Neural progenitor cell (in vitro differentiated cells): ENCODE data around the gene ANKRD23. TPM values are rescaled to one million over a fixed set of nuclear protein-coding genes. Genes with fewer than 3 reads are reported as not detected.
"Not testable (repeated sequence)": the region's sequence is repeated elsewhere in the genome, so short reads cannot be mapped to it uniquely, and the experiment has no call there.

Experiments used
- DNase-seq: peaks from one replicate; pipeline ENCODE4 v3.0.0-alpha.2; 2016; ENCODE audit warnings: low spot score
- H2AFZ ChIP-seq: fragments of 200-600 bp; sonication (generic); replicated peaks from 2 replicates; pipeline ENCODE4 v1.6.1; 2016; ENCODE audit warnings: antibody characterized with exemption
- H3F3A ChIP-seq: fragments of 200-600 bp; sonication (generic); 2 replicates; pipeline ENCODE4 v1.6.1; 2016; ENCODE audit warnings: antibody characterized with exemption, low read depth
- H3K27ac ChIP-seq: fragments of 200-600 bp; sonication (generic); 2 replicates; pipeline ENCODE4 v1.5.1; 2016; ENCODE audit warnings: mild to moderate bottlenecking
- H3K27me3 ChIP-seq: fragments of 200-600 bp; sonication (generic); 2 replicates; pipeline ENCODE4 v1.6.1; 2016; ENCODE audit warnings: mild to moderate bottlenecking, moderate library complexity
- H3K36me3 ChIP-seq: fragments of 200-600 bp; sonication (generic); 2 replicates; pipeline ENCODE4 v1.5.1; 2016
- H3K4me1 ChIP-seq: fragments of 200-600 bp; sonication (generic); 2 replicates; pipeline ENCODE4 v1.6.1; 2016; ENCODE audit warnings: mixed run types
- H3K4me2 ChIP-seq: fragments of 200-600 bp; sonication (generic); 2 replicates; pipeline ENCODE4 v1.6.1; 2016
- H3K4me3 ChIP-seq: fragments of 200-600 bp; sonication (generic); 2 replicates; pipeline ENCODE4 v1.5.1; 2016
- H3K79me2 ChIP-seq: fragments of 200-600 bp; sonication (generic); 2 replicates; pipeline ENCODE4 v1.6.1; 2016; ENCODE audit warnings: low read depth
- H3K9ac ChIP-seq: fragments of 200-600 bp; sonication (generic); 2 replicates; pipeline ENCODE4 v1.6.1; 2016
- H3K9me3 ChIP-seq: fragments of 200-600 bp; sonication (generic); 2 replicates; pipeline ENCODE4 v1.5.1; 2016; ENCODE audit warnings: low read depth
- H4K20me1 ChIP-seq: fragments of 200-600 bp; sonication (generic); 2 replicates; pipeline ENCODE4 v1.6.1; 2016; ENCODE audit warnings: low read depth
- H3K27ac Mint-ChIP-seq: 3 replicates; pipeline ENCODE4 v1.8.0; 2021; ENCODE audit warnings: mixed read lengths
- H3K27me3 Mint-ChIP-seq: 2 replicates; pipeline ENCODE4 v1.8.0; 2022; ENCODE audit warnings: low read depth, mild to moderate bottlenecking, inconsistent platforms, moderate library complexity, mixed read lengths; ENCODE audit not compliant: insufficient read depth
- H3K36me3 Mint-ChIP-seq: 3 replicates; pipeline ENCODE4 v1.8.0; 2021; ENCODE audit warnings: mixed read lengths
- H3K4me1 Mint-ChIP-seq: 3 replicates; pipeline ENCODE4 v1.8.0; 2021; ENCODE audit warnings: mixed read lengths
- H3K4me3 Mint-ChIP-seq: 3 replicates; pipeline ENCODE4 v1.8.0; 2021; ENCODE audit warnings: mild to moderate bottlenecking, moderate library complexity, mixed read lengths
- H3K9me3 Mint-ChIP-seq: 3 replicates; pipeline ENCODE4 v1.8.0; 2020; ENCODE audit warnings: mixed read lengths
- EZH2 ChIP-seq: fragments of 200-600 bp; sonication (generic); IDR thresholded peaks from 2 replicates; pipeline ENCODE4 v1.6.1; 2017; ENCODE audit warnings: antibody characterized with exemption, mild to moderate bottlenecking, moderate library complexity
- EZH2phosphoT487 ChIP-seq: fragments of 200-600 bp; sonication (generic); IDR thresholded peaks from 2 replicates; pipeline ENCODE4 v1.6.1; 2017; ENCODE audit warnings: antibody characterized with exemption
- total RNA-seq: library from RNA; depleted of rRNA; stranded (reverse); fragments of >200 nt; gene quantifications from 2 replicates; pipeline ENCODE4 v1.2.3, GENCODE V29; 2015; ENCODE audit warnings: low replicate concordance
- TF ChIP-seq, protein P1 (sequence below): fragments of 200-600 bp; sonication (generic); IDR thresholded peaks from 2 replicates; pipeline ENCODE4 v1.5.1; 2017; ENCODE audit warnings: antibody characterized with exemption, mild to moderate bottlenecking

The ANKRD23 gene
- total RNA-seq, 1 donor from 2014 or later, result 10.8 TPM

DNA sequence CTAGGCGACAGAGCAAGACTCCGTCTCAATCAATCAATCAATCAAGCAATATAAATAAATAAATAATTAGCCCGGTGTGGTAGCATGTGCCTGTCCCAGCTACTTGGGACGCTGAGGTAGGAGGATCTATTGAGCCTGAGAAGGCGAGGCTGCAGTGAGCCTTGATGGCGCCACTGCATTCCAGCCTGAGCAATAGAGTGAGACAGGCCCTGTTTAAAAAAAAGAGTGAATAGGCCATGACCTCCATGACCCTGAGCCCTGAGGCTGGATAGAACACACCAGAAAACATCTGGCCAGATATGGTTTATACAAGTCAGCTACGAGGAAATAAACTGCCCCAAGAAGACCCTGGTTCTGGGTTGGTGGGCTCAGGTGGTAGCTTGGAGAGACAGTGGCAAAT, 46.4 kb upstream of the ANKRD23 start:
- no peaks in the 10 kb centered on the region for H3K27me3 ChIP-seq
- Mint-ChIP-seq H3K27me3 (peaks cover 11% of the 10 kb centered on the region), H3K4me3 (peak overlapping the region; percentile 30), H3K9me3 (no peaks in the 10 kb centered on the region), H3K4me1 (peaks cover 37% of the 10 kb centered on the region), H3K27ac (peak overlapping the region; percentile 25), H3K36me3 (no peaks in the 10 kb centered on the region)
- H3F3A ChIP-seq, result peaks cover 9% of the 10 kb centered on the region
- peaks cover 32% of the 10 kb centered on the region for H3K4me1 ChIP-seq
- no peaks in the 10 kb centered on the region for H4K20me1 ChIP-seq
- no peaks in the 10 kb centered on the region for H3K9me3 ChIP-seq
- H2AFZ ChIP-seq, result no peak overlapping the region
- DNase-seq, result peak; percentile 38
- H3K4me3 ChIP-seq, result no peak overlapping the region
- no peak overlapping the region for H3K4me2 ChIP-seq
- no peaks in the 10 kb centered on the region for H3K36me3 ChIP-seq
- no peak overlapping the region for H3K27ac ChIP-seq
- no peaks in the 10 kb centered on the region for H3K79me2 ChIP-seq
- TF ChIP-seq EZH2phosphoT487 (no peak), EZH2 (no peak)
- TF ChIP-seq, protein P1, sequence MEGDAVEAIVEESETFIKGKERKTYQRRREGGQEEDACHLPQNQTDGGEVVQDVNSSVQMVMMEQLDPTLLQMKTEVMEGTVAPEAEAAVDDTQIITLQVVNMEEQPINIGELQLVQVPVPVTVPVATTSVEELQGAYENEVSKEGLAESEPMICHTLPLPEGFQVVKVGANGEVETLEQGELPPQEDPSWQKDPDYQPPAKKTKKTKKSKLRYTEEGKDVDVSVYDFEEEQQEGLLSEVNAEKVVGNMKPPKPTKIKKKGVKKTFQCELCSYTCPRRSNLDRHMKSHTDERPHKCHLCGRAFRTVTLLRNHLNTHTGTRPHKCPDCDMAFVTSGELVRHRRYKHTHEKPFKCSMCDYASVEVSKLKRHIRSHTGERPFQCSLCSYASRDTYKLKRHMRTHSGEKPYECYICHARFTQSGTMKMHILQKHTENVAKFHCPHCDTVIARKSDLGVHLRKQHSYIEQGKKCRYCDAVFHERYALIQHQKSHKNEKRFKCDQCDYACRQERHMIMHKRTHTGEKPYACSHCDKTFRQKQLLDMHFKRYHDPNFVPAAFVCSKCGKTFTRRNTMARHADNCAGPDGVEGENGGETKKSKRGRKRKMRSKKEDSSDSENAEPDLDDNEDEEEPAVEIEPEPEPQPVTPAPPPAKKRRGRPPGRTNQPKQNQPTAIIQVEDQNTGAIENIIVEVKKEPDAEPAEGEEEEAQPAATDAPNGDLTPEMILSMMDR, result no peak
- H3K9ac ChIP-seq, result no peak overlapping the region

DNA sequence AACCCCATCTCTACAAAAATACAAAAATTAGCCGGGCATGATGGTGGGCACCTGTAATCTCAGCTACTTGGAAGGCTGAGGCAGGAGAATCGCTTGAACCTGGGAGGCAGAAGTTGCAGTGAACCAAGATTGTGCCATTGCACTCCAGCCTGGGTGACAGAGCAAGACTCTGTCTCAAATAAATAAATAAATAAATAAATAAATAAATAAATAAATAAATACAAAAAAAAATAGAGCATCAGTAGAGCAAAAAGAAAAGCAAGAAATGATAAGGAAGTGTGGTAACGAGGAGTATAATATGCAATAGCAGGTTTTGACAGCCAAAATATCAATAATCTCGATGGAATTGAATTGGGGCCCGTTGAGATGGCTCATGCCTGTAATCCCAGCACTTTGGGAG, 45.7 kb upstream of the ANKRD23 start:
- not testable (repeated sequence) for H3K79me2 ChIP-seq, H3K36me3 ChIP-seq, H3F3A ChIP-seq, H3K4me3 ChIP-seq, H4K20me1 ChIP-seq, H3K4me3 Mint-ChIP-seq, DNase-seq, H3K4me2 ChIP-seq, H3K36me3 Mint-ChIP-seq, H3K27ac Mint-ChIP-seq, H3K9me3 Mint-ChIP-seq, H3K9ac ChIP-seq, H2AFZ ChIP-seq, H3K9me3 ChIP-seq, H3K27ac ChIP-seq, H3K27me3 ChIP-seq
- peaks cover 11% of the 10 kb centered on the region for H3K27me3 Mint-ChIP-seq
- peaks cover 37% of the 10 kb centered on the region for H3K4me1 Mint-ChIP-seq
- H3K4me1 ChIP-seq, result peaks cover 29% of the 10 kb centered on the region

DNA sequence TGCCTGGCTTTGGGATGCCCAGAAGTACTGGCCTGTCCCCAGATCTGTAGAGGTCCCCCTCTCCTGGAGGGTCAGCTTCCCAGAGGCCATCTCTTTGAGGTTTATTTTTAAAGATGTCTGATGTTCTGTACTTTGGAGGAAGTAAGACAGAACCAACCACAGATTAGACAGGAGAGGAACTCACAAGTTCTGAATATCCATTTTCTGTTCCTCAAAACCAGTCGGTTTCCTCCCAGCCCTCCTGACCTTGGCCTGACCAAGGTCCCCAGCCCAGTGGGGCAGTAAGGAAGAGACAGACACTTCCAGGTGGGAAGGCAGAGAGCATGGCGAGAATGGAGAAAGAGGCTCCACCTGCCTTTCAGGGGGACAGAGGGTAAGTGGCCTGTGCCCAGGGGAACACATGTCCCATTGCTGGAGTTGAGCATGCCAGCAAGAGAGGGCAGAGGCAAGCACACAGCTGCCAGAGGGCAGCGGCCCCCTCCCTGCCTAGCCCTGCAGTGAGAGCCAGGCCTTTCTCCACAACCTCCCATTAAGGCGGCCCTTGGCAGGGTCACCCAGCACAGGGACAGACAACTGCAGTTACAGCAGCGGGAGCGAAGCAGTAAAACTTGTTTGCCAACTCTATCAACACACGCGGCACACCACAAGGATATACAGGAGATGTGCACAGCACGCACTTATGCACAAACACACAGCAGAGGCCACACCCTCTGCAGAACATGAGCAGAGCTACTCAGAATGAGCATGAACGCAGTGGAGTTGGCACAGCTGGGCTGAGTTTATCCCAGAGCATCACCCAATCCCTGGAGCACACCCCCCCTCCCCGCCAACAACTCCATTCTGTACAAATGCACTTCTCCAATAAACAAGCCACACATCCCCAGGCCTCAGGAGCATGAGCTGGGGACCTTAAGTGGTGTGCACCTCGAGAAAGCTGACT, 44.5 kb upstream of the ANKRD23 start:
- Histone ChIP-seq H3K79me2 (no peaks in the 10 kb centered on the region), H3K9ac (no peak overlapping the region), H3K27ac (no peak overlapping the region), H3K4me1 (peaks cover 29% of the 10 kb centered on the region), H4K20me1 (no peaks in the 10 kb centered on the region), H3K9me3 (no peaks in the 10 kb centered on the region), H3K4me2 (no peak overlapping the region), H3F3A (peaks cover 9% of the 10 kb centered on the region), H2AFZ (peak overlapping the region; percentile 65), H3K4me3 (no peak overlapping the region), H3K36me3 (no peaks in the 10 kb centered on the region), H3K27me3 (no peaks in the 10 kb centered on the region)
- Mint-ChIP-seq H3K27me3 (peaks cover 11% of the 10 kb centered on the region), H3K4me1 (peaks cover 37% of the 10 kb centered on the region), H3K4me3 (no peak overlapping the region), H3K27ac (no peak overlapping the region), H3K9me3 (no peaks in the 10 kb centered on the region), H3K36me3 (no peaks in the 10 kb centered on the region)
- TF ChIP-seq, protein P1, result no peak
- TF ChIP-seq EZH2phosphoT487, result no peak
- TF ChIP-seq EZH2, result no peak
- no peak for DNase-seq

DNA sequence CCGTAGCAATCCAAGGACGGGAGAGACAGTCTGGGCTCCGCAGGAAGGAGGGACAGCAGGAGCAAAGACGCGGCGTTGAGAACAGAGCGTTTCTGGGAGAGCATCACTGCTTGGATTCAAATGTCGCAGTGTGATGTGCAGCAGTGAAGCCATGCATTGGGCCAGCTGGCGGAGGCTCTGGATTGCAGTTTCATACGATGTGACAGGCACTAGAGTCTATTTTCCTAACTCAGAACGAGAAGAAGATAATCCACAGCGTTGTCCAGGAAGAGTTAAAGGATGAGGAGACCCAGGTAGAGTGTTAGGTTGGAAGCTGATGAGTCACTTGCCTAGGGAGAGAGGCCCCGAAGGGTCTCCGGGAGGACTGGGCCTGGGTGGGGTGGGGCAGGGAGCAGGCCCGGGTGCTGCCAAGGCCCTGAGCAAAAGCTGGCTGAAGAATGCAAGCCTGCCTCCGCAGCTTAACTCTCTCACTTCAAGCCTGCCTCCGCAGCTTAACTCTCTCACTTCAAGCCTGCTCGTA, 43.7 kb upstream of the ANKRD23 start:
- peaks cover 8% of the 10 kb centered on the region for H3K27me3 Mint-ChIP-seq
- H2AFZ ChIP-seq, result peak overlapping the region; percentile 65
- no peak overlapping the region for H3K9ac ChIP-seq
- no peak for TF ChIP-seq EZH2phosphoT487
- peaks cover 30% of the 10 kb centered on the region for H3K4me1 ChIP-seq
- H3K27me3 ChIP-seq, result no peaks in the 10 kb centered on the region
- H3F3A ChIP-seq, result peaks cover 9% of the 10 kb centered on the region
- no peak overlapping the region for H3K4me3 ChIP-seq
- H4K20me1 ChIP-seq, result no peaks in the 10 kb centered on the region
- H3K36me3 Mint-ChIP-seq, result no peaks in the 10 kb centered on the region
- peaks cover 38% of the 10 kb centered on the region for H3K4me1 Mint-ChIP-seq
- peak; percentile 61 for DNase-seq
- no peaks in the 10 kb centered on the region for H3K9me3 Mint-ChIP-seq
- no peak overlapping the region for H3K4me2 ChIP-seq
- H3K27ac ChIP-seq, result no peak overlapping the region
- no peaks in the 10 kb centered on the region for H3K36me3 ChIP-seq
- H3K4me3 Mint-ChIP-seq, result no peak overlapping the region
- peak overlapping the region; percentile 74 for H3K27ac Mint-ChIP-seq
- H3K9me3 ChIP-seq, result no peaks in the 10 kb centered on the region
- no peaks in the 10 kb centered on the region for H3K79me2 ChIP-seq
